Keratinocyte (primary cell): Measurements from ENCODE around the gene GFPT2.

Experiments used
- CTCF ChIP-seq, 3 experiments: IDR thresholded peaks in 1 of 3; conservative IDR thresholded peaks in 1 of 3; optimal IDR thresholded peaks in 1 of 3; 2 replicates in 2 of 3; 3 replicates in 1 of 3; pipeline versions ENCODE3 to v1.5.1; 2011; ENCODE audit warnings: low read length in 3 of 3, mild to moderate bottlenecking in 3 of 3, moderate library complexity in 2 of 3, control low read depth in 1 of 3, inconsistent platforms in 1 of 3; ENCODE audit not compliant: insufficient read depth in 2 of 3; ENCODE audit errors: extremely low read depth in 1 of 3
- EZH2 ChIP-seq: IDR thresholded peaks from one replicate; pipeline ENCODE4 v1.6.1; 2012; ENCODE audit warnings: inconsistent platforms, mild to moderate bottlenecking, low read length, moderate library complexity

GRCh38 chr5:180333661-180334060 is 19.5 kb downstream of the GFPT2 start:
- TF ChIP-seq CTCF (optimal IDR thresholded peaks at IDR 0.05 in 1 of 3, IDR thresholded peaks at IDR 0.05 in 1 of 3, conservative IDR thresholded peaks at IDR 0.05 in 1 of 3; ENCODE audit: extremely low read depth in 1 of 3, insufficient read depth in 2 of 3, low read length in 3 of 3) (no peak), EZH2 (no peak)
